ENCODE results near the gene TXNRD2. TPM values are rescaled to one million over a fixed set of nuclear protein-coding genes. Genes with fewer than 3 reads are reported as not detected.

The TXNRD2 gene
- total and polyA plus RNA-seq, 2 donors, result 14.5 to 18.1 TPM

- no peak for DNase-seq (ENCODE audit: extremely low spot score)
- 98% methylated on average over 3 of the region's 3 CpGs for WGBS
- Histone ChIP-seq H3K36me3 (ENCODE audit: insufficient read depth) (no peaks in the 10 kb centered on the region), H3K4me1 (ENCODE audit: insufficient read depth) (peaks cover 5% of the 10 kb centered on the region), H3K27ac (ENCODE audit: low read depth) (no peak overlapping the region), H3K4me3 (ENCODE audit: low read depth, low read length) (no peak overlapping the region)
Observed at GRCh38 chr22:19857382-19857781, 84.2 kb downstream of the TXNRD2 start.

- H3K36me3 ChIP-seq (ENCODE audit: insufficient read depth), result peaks cover 3% of the 10 kb centered on the region
- peaks cover 5% of the 10 kb centered on the region for H3K4me1 ChIP-seq (ENCODE audit: insufficient read depth)
- DNase-seq (ENCODE audit: extremely low spot score), result no peak
- peak overlapping the region; percentile 71 for H3K4me3 ChIP-seq (ENCODE audit: low read depth, low read length)
- H3K27ac ChIP-seq (ENCODE audit: low read depth), result peak overlapping the region; percentile 88
- WGBS, result 12% methylated on average over 24 of the region's 24 CpGs
Observed at GRCh38 chr22:19855504-19856409, 85.9 kb downstream of the TXNRD2 start.

- H3K4me3 ChIP-seq (ENCODE audit: low read depth, low read length), result peak within 1 kb of the TSS; percentile 71
- H3K27ac ChIP-seq (ENCODE audit: low read depth), result peak within 1 kb of the TSS; percentile 88
- peak; percentile 77 for DNase-seq (ENCODE audit: extremely low spot score)
- peaks cover 5% of the 10 kb centered on the region for H3K4me1 ChIP-seq (ENCODE audit: insufficient read depth)
- under 1% methylated on average over 81 of the region's 81 CpGs for WGBS
- H3K36me3 ChIP-seq (ENCODE audit: insufficient read depth), result peaks cover 3% of the 10 kb centered on the region
Observed at GRCh38 chr22:19854778-19855503, 86.7 kb downstream of the TXNRD2 start, which contains the start of the genes GNB1L and RTL10. TSS of gene GNB1L (minus strand) at chr22:19854874. CDS start at chr22:19821355, 33,519 bp downstream. TSS of gene RTL10 (minus strand) at chr22:19854874. CDS start at chr22:19852261, 2,613 bp downstream.

GRCh38 chr22:19853879-19854777 is 87.5 kb downstream of the TXNRD2 start:
- Histone ChIP-seq H3K27ac (ENCODE audit: low read depth) (peak overlapping the region; percentile 65), H3K4me1 (ENCODE audit: insufficient read depth) (peaks cover 5% of the 10 kb centered on the region), H3K4me3 (ENCODE audit: low read depth, low read length) (peak overlapping the region; percentile 71), H3K36me3 (ENCODE audit: insufficient read depth) (peaks cover 3% of the 10 kb centered on the region)
- no peak for DNase-seq (ENCODE audit: extremely low spot score)
- 1% methylated on average over 49 of the region's 49 CpGs for WGBS

- no peak for DNase-seq (ENCODE audit: extremely low spot score)
- Histone ChIP-seq H3K27ac (ENCODE audit: low read depth) (no peak overlapping the region), H3K4me1 (ENCODE audit: insufficient read depth) (peaks cover 5% of the 10 kb centered on the region), H3K36me3 (ENCODE audit: insufficient read depth) (peaks cover 3% of the 10 kb centered on the region), H3K4me3 (ENCODE audit: low read depth, low read length) (peak overlapping the region; percentile 71)
- 49% methylated on average over 11 of the region's 11 CpGs for WGBS
Observed at GRCh38 chr22:19853058-19853878, 88.3 kb downstream of the TXNRD2 start.

- 86% methylated on average over 12 of the region's 12 CpGs for WGBS
- DNase-seq (ENCODE audit: extremely low spot score), result no peak
- H3K36me3 ChIP-seq (ENCODE audit: insufficient read depth), result peaks cover 3% of the 10 kb centered on the region
- peaks cover 5% of the 10 kb centered on the region for H3K4me1 ChIP-seq (ENCODE audit: insufficient read depth)
- H3K27ac ChIP-seq (ENCODE audit: low read depth), result no peak overlapping the region
- no peak overlapping the region for H3K4me3 ChIP-seq (ENCODE audit: low read depth, low read length)
Observed at GRCh38 chr22:19852177-19852781, 89.3 kb downstream of the TXNRD2 start.

- H3K4me3 ChIP-seq (ENCODE audit: low read depth, low read length), result no peak overlapping the region
- 90% methylated on average over 21 of the region's 21 CpGs for WGBS
- peaks cover 5% of the 10 kb centered on the region for H3K4me1 ChIP-seq (ENCODE audit: insufficient read depth)
- peaks cover 3% of the 10 kb centered on the region for H3K36me3 ChIP-seq (ENCODE audit: insufficient read depth)
- no peak for DNase-seq (ENCODE audit: extremely low spot score)
- H3K27ac ChIP-seq (ENCODE audit: low read depth), result no peak overlapping the region
Observed at GRCh38 chr22:19851291-19852176, 90.1 kb downstream of the TXNRD2 start.

GRCh38 chr22:19850763-19851109 is 90.9 kb downstream of the TXNRD2 start:
- no peak for DNase-seq (ENCODE audit: extremely low spot score)
- WGBS, result 85% methylated on average over 9 of the region's 9 CpGs
- Histone ChIP-seq H3K36me3 (ENCODE audit: insufficient read depth) (peaks cover 3% of the 10 kb centered on the region), H3K4me1 (ENCODE audit: insufficient read depth) (peaks cover 5% of the 10 kb centered on the region), H3K4me3 (ENCODE audit: low read depth, low read length) (no peak overlapping the region), H3K27ac (ENCODE audit: low read depth) (no peak overlapping the region)

DNA sequence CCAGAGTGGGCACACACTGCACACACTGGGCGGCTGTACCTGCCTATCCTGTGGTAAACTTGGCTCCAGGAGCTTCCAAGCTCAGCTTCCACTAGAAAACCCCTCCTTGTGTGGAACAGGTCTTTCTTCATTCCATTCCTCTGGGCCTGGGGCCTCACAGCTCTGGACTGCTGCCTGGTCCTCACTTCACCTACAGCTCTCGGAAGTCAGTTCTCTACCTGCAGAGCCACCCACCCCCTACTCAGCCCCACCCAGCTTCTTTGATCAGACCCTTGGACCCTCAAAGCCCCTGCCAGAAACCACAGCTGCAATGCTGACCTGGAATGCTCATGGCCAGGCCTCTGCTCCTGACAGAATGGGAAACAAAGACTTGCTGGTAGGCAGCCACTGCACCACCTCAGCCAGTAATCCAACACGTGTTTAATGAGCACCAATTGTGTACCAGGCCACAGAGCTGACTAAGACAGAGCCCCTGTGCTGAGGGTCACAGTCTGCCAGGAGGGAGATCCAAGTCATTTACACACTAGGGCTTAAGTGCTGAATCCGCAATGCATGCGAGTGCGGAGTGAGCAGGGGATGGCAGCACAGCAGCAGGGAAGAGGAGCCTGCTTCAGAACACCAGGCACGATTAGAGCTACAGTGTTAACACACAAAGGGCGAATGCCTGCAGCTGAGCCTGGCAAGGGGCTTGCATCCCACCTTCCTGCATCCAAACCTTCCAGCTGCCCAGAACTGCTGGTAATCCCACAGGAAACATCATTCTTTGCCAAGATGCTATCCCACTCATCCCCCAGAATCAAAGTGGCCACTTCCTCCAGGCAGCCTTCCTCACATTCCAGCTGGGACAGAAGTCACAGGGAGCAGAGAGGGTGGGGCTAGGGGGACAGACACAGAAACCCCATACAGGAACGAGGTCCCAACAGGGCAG is 91.5 kb downstream of the TXNRD2 start:
- Histone ChIP-seq H3K27ac (ENCODE audit: low read depth) (no peak overlapping the region), H3K36me3 (ENCODE audit: insufficient read depth) (peaks cover 3% of the 10 kb centered on the region), H3K4me3 (ENCODE audit: low read depth, low read length) (no peak overlapping the region), H3K4me1 (ENCODE audit: insufficient read depth) (peaks cover 5% of the 10 kb centered on the region)
- DNase-seq (ENCODE audit: extremely low spot score), result peak; percentile 58
- 88% methylated on average over 9 of the region's 9 CpGs for WGBS

GRCh38 chr22:19848298-19849224 is 93.1 kb downstream of the TXNRD2 start:
- no peak for DNase-seq (ENCODE audit: extremely low spot score)
- no peak overlapping the region for H3K4me3 ChIP-seq (ENCODE audit: low read depth, low read length)
- peaks cover 4% of the 10 kb centered on the region for H3K4me1 ChIP-seq (ENCODE audit: insufficient read depth)
- H3K36me3 ChIP-seq (ENCODE audit: insufficient read depth), result peaks cover 3% of the 10 kb centered on the region
- no peak overlapping the region for H3K27ac ChIP-seq (ENCODE audit: low read depth)
- 82% methylated on average over 7 of the region's 7 CpGs for WGBS
